Bone marrow (tissue), 2 donors: ENCODE results near the gene CREM.

Source experiments
- DNase-seq, 2 donors: peaks; one replicate each; lab custom pipeline; 2025; lab: John Stamatoyannopoulos, UW

CREM gene

DNA sequence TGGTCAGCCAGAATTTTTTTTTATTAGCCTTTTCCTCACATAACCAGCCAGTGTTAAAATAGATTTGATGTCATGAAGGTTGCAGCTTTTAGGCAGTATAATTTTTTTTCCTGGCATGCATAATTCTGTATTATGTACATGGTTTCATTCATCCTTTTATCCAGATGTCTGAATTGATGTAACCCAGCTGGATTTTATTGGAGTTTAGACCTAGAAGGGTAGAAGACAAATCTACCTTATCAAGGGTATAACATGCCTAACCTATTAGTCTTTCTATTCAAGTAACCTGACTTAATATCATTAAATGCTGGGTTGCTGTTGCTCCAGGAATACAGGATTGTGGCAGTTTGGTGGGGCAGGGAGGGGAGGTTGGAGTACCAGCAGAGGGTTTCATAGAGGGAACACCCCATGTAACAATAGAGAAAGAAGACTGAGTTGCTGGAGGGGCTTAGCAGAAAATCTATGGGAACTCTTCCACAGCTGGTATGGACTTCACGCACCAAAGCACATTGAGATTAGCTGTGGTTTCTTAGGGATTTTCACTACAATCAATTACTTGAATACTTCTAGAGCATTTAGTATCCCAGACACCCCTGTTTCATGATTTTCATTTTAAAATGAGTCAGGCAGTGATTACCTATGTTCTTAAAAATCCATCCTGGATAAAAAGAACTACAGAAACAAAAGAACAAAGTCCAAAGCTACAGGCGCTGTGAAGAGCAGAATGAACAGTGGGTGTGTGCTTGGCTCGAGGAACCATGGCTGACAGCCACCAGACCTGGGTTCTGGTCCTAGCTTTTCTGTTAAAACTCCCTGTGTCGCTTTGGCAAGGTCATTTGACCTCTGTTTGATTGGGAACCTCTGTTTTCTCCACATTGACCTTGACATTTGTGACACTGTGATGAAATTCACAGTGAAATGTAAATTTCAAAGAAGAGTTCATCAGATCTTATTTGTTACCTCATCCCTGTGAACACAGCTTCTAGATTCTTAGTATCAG lies 93.5 kb downstream of the CREM start:
- no peak for DNase-seq

DNA sequence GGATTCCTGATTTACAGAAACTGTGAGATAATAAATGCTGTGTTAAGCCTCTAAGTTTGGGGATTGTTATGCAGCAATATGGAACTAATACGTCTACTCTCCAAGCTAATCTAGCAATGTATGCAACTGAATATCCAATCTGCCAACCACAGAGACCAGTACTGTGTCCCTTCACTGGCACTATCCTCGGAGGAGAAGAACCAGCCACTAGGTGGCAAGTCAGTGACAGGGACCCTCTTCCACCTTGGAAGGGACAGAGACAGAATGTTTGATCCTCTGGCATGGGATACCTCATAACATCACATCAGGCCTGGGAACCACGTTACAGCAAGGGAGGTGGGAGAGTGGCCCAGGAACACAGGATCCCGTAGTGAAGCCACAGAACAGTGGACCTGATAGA lies 96.4 kb downstream of the CREM start:
- no peak for DNase-seq

DNA sequence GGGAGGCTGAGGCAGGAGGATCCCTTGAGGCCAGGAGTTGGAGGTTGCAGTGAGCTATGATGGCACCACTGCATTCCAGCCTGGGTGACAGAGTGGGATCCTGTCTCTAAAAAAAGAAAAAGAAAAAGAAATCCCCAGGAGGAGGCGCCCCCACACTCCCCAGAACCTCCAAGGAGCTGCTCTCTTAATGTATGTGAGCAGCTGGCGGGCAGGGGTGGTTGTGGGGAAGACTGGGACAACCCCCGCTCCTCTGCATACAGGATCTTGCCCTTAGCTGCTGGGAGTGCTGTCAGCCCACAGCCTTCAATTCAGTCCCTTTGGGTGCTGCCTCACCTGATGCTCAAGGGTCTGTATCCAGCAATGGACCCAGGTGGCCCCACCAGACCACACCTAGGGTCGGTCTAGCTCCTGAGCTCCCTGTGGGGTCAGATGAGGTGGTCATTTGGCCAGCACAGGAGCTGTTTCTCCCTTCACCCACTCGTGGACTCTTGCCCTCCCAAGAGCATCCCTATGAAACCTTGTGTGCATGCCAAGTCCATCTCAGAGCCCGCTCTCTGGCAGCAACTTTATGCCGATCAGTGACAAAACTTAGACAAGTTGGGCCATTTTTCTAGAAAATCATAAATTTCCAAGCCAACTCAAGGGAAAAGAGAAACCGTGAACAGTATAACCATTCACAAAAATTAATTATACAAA lies 97.5 kb downstream of the CREM start:
- no peak for DNase-seq

- DNase-seq = no peak
Observed at GRCh38 chr10:35225204-35225603, 98.6 kb downstream of the CREM start.

GRCh38 chr10:35226507-35226906 lies 99.9 kb downstream of the CREM start:
- DNase-seq = no peak

GRCh38 chr10:35228058-35228457 lies 101.4 kb downstream of the CREM start:
- DNase-seq = no peak

- no peak for DNase-seq
Observed at GRCh38 chr10:35231646-35232045, 105.0 kb downstream of the CREM start.

DNA sequence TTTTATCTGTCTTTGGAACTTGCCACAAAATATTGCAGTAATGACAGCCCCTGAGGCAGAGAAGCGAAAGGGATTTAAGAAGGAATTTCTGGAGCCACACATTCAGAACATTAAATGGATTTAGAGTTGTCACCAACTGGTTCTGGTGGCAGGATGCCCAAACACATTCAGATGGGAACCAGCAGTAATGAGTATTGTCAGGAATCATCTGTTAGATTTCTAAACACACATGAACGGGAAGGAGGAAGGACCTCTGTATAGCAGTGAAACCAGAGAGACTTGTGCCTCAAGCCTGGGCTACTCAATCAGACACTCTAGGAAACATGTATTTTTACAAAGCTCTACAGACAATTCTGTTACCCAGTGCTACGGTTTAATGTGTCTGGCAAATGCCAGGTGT lies 105.9 kb downstream of the CREM start:
- DNase-seq = no peak

DNA sequence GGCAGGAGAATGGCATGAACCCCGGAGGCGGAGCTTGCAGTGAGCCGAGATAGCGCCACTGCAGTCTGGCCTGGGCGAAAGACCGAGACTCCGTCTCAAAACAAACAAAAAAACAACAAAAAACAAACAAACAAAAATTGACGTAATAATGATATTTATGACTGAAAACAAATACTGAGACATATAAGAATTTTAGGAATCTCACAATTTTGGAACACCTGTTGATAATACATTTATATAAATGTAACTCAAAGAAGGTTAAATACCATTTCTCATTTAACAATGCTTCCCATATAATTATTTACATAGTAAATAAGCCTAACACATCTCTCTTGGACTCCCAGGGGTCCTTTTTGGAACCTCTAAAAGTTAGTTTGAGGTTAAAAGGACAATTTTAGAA lies 107.4 kb downstream of the CREM start:
- DNase-seq = no peak

DNA sequence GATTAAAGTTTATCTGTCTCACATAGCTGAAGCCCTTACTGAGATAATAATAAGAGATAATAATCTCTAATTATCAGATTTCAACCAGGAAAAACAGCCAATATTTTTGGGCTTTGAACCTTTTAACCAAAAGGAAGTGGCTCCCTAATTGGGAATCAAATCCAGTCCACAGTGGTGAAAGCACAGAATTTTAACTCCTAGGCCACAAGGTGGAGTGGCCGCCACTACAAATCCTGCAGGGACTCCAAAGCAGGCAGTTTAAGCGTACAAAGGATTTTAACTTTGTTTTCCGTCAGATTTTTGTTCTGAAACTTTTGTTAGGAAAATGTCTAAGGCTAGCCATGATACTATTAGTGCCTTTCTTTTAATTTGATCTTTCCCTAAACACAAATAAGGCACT lies 110.1 kb downstream of the CREM start:
- DNase-seq = no peak

- no peak for DNase-seq
Observed at GRCh38 chr10:35237766-35238512, 111.3 kb downstream of the CREM start.

DNA sequence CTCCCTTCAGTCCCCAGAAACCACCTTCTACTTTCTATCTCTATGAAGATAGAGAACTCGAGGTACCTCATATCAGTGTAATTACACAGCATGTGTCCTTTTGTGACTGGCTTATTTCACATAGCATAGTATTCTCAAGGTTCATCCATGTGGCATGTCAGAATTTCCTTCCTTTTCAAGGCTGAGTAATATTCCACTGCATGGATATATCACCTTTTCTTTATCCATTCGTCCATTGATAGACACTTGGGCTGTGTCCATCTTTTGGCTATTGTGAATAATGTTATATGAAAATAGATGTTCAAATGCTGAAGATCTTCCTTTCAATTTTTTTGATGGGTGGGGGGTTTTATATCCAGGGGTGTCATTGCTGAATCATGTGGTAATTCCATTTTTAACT lies 117.9 kb downstream of the CREM start:
- DNase-seq = no peak

DNA sequence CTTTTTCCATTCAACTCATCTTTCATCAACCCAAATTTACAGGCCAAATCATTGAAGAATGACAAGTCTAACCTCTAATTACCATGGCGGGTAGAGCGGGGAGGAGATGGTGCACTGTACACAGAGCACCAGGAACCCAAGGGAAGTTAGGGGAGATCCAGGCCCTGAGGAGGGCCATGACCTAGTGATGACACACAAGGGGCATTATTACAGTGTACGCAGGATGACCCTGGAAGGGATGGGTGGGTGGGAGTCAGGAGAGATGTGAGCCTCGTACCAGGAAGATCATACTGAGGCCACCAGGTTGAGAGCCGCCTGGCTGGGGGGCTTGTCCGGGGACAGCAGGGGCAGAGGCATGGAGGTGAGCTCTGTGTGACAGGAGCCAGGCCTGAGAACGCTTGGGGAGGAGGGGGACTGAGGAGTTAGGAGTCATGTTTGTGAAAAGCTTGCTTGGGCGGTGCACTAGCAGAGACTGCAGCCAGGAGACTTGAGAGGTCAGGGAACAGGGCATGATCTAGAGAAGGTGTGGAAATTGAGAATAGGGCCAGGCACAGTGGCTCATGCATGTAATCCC lies 120.2 kb downstream of the CREM start:
- DNase-seq = no peak

- no peak for DNase-seq
Observed at GRCh38 chr10:35251373-35252100, 124.9 kb downstream of the CREM start.

DNA sequence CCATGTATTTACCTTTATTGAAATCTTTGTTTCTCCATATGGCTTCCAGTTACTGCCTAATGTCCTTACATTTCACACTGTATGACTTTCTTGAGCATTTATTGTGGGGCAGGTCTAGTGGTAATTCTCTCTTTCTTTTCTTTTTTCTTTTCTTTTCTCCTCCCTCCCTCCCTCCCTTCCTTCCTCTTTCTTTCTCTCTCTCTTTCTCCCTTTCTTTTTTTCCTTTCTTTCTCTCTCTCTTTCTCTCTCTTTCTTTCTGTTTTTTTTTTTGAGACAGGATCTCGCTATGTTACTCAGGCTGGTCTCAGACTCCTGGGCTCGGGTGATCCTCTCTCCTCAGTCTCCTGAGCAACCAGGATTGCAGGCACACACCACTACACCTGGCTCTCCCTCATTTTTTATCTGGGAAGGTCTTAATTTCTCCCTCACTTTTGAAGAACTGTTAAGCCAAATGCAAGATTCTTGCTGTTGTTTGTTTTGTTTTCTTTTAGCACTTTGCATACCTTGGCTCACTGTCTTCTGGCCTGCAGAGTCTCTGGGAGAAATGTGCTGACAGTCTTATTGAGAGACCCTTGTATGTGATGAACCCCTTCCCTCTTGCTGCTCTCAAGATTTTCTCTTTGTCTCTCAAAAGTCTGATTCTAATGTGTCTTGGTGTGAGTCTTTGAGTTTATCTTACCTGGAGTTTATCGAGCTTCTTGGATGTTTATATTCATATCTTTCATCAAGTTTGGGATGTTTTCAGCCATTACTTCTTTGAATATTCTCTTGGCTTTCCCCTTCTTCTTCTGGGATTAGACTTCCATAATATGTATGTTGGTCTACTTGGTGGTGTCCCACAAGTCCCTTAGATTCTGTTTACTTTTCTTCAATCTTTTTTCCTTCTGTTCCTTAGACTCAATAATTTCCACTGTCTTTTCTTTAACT lies 130.7 kb downstream of the CREM start:
- DNase-seq = no peak

DNA sequence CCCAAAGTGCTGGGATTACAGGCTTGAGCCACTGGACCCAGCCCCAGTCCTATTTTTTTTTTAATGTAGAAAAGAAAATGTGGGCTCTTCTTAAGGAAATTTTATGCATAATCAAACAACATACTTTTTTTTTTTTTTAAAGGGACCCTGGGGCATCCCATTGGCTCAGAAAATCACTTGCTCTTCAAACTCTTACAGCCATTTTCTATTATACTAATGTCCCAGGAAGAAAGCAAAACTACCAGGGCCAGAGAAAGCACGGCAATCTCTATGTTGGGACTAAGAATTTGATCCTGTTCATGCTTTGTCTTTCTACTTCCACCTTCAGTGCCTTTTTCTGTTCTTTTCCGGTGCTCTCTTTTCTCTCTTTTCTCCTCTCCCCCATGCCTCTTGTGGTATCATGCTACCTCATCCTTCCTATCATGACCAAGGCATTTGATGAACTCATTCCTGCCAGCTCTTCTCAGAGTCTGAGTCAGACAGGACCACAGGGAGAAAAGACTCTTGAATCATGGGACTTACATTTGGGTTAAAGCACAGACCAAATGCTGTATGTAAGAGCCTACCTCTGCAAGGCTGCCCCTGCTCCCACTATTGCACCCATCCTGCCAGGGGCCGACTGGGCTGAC lies 133.2 kb downstream of the CREM start:
- DNase-seq = no peak

DNA sequence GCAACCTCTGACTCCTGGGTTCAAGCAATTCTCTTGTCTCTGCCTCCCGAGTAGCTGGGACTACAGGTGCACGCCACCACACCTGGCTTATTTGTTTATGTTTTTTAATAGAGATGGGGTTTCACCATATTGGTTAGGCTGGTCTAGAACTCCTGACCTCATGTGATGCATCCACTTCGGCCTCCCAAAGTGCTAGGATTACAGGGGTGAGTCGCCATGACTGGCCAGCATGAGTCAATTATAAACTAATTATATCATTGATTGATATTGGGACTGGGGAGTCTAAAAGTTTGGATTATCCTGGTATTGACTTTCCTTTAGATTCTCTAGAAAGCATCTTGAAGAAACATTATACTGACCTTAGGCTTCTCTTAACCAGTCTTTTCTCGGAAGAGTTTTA lies 135.8 kb downstream of the CREM start:
- DNase-seq = no peak
